ENCODE data around the gene LYPD6B.
"Not testable (repeated sequence)": the region's sequence is repeated elsewhere in the genome, so short reads cannot be mapped to it uniquely, and the experiment has no call there.

LYPD6B gene

DNA sequence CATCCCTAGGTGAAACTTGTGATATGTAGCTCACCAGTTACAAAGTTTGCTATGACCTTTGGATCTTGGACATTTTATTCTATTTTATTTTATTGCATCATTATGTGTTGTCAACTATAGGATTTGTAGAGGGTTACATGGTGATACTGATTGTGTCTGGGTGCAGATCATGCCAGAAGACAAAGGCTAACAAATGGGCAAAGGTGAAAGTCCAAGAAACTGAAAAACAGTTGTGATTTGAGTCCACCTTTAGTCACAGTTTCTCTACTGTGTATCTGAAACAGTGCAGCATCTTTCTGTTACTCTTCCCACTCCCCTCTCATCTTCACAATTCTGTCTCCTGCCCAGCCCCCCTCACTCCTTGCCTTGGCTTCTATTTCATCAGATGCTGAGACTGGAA is 180.0 kb downstream of the LYPD6B start:
- no peak for DNase-seq

DNA sequence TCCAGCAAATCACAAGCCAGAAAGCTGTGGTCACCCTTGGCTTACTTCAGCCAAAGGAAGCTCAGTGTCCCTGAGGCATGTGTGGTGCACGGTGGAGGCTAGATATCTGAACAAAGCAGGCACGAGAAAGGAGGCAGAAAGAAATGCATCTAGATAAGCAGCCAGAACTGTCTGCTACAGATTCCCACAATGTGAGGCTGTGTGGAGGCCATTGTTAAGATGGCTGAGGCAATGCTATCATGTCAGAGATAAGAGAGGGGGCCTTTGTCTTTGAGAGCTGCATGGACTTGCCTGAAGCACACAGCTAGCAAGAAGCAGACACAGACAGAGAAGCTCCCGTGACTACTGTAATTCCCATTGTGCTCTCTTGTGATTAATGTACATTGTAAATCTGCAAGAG is 181.4 kb downstream of the LYPD6B start:
- no peak for DNase-seq

DNA sequence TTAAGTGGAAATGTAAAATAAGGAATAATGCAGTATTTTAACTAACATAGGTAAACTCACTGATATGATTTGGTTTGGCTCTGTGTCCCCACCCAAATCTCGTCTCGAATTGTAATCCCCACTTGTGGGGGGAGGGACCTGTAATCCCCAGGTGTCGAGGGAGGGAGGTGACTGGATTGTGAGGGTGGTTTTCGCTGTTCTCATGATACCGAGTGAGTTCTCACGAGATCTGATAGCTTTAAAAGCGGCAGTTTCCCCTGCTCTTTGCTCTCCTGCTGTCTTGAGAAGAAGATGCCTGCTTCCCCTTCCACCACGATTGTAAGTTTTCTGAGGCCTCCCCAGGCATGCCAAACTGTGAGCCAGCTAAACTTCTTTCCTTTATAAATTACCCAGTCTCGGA is 182.5 kb downstream of the LYPD6B start:
- DNase-seq: no peak

- no peak for DNase-seq
These were observed 183.4 kb downstream of the LYPD6B start for GRCh38 chr2:149221898-149222297.

DNA sequence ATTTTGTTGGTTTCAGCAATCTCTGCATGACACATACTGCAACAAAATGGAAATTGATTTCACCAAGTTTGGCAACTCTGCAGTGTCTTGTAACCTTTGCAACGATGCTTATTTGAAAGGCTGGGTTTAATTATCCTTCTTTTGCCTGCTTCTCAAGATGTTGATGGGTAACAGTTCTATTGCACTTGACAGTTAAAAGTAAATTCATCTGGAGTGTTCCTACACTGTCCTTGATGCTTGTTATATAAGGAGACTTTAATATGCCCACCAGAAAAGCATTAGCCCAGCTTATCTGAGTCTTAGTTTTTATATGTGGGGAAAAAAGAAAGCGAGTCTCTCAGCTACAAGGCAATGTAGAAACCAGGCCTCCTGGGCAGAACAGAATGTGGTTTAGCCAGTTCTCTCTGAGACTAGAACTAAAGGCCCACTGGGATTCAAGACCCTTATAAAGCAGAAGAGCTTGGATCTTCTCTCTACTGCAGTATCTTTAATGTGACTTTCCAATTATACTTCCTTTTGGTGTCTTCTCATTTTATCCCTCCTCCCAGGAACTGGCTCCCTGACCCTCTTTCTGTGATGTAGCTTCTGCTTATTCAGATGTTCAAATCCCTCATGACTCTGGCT is 185.1 kb downstream of the LYPD6B start:
- no peak for DNase-seq

- no peak for DNase-seq
These were observed 186.0 kb downstream of the LYPD6B start for GRCh38 chr2:149224543-149224942.

- DNase-seq: no peak
These were observed 186.9 kb downstream of the LYPD6B start for GRCh38 chr2:149225446-149225845.

DNA sequence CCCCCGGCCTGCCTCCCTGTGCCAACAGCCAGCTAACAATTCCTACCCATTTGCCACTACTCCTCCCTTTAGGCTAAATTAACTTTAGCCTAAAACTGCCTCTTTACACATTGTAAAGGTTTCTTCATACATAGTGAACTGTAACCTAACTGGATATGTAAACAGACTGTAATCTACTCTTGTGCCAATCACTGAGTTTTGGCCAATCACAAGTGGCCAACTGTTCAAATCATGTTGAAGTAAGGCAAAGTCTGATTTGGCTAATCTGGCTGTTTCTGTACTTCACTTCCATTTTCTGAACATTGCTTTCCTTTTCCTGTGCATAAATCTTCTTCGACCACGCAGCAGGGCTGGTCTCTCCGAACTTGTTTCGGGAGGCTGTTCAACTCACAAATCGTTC is 188.3 kb downstream of the LYPD6B start:
- no peak for DNase-seq

- no peak for DNase-seq
These were observed 197.4 kb downstream of the LYPD6B start for GRCh38 chr2:149235816-149236375.

DNA sequence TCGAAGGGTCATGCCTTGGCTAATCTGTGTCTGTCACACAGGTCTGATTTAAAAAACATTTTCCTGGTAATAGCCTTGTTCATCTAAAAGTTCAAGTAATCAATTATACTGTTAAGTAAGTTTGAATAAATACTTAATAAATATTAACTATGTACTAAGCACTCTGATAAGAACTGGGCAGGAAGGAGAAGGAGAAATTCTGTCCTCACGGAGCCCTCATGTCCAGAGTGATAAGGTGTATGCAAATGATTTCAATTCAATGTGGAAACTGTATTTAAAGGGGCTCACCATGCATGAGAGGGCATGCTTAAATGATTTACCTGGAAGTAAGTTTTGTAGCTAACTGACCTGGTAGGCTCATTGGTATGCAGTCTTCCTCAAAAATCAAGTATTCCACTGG is 197.9 kb downstream of the LYPD6B start:
- no peak for DNase-seq

GRCh38 chr2:149246186-149246585 is 207.7 kb downstream of the LYPD6B start:
- no peak for DNase-seq

GRCh38 chr2:149251436-149251835 is 212.9 kb downstream of the LYPD6B start:
- not testable (repeated sequence) for DNase-seq

DNA sequence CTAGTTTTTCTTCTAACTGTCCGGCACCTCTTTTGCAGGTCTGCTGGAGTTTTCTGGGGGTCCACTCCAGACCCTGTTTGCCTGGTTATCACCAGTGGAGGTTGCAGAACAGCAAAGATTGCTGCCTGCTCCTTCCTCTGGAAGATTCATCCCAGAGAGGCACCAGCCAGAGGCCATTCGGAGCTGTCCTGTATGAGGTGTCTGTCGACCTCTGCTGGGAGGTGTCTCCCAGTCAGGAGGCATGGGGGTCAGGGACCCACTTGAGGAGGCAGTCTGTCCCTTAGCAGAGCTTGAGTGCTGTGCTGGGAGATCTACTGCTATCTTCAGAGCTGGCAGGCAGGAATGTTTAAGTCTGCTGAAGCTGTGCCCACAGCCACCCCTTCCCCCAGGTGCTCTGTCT is 218.4 kb downstream of the LYPD6B start:
- not testable (repeated sequence) for DNase-seq

DNA sequence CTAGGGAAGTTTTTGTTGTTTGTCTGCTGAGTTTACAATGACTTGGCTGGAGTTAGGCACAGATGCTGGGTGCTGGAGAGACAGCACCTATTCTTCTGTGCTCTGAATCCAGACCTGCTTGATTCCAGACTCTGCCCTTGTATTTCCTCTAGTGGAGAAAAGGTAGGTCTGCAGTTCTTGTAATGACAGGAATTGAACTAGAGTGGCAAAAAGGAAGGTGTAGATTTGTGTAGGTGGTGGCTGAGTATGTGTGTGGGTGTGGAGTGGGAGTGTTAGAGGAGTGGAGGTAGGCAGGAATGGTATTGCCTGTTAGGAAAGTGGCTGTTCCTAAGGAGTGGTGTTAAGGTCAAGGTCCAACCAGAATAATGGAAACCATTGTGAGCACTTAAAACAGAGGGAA is 220.0 kb downstream of the LYPD6B start:
- DNase-seq: no peak

GRCh38 chr2:149259136-149259535 is 220.6 kb downstream of the LYPD6B start:
- DNase-seq: no peak

GRCh38 chr2:149261692-149262091 is 223.2 kb downstream of the LYPD6B start:
- DNase-seq: no peak
